Measurements from ENCODE around the gene C1orf174. TPM values are rescaled to one million over a fixed set of nuclear protein-coding genes. Genes with fewer than 3 reads are reported as not detected.
A peak's percentile ranks its signal among the peaks of the same experiment; 100 is the strongest.

C1orf174 gene
- total and polyA plus RNA-seq, 2 of the 13 experiments (the other 11 are each of a cell fraction or from before 2014, with no cell fraction given) = 21.6 to 31.4 TPM

- no peak for TF ChIP-seq ZNF407 (CRISPR knock-in tag; IDR thresholded peaks at IDR 0.05; ENCODE audit: not compliant biosample characterization)
These were observed 43.9 kb upstream of the C1orf174 start (continued) for GRCh38 chr1:3943806-3944577.

- Histone ChIP-seq H3K4me2 (ENCODE audit: low read depth, low read length) (peak overlapping the region; percentile 51), H3K4me1 (ENCODE audit: insufficient read depth, low read length) (peaks cover 29% of the 10 kb centered on the region), H3K36me3 (replicated peaks in 1 of 2; ENCODE audit: control insufficient read depth in 1 of 2, insufficient read depth in 2 of 2, low read length in 2 of 2) (no peaks in the 10 kb centered on the region), H3K79me2 (ENCODE audit: insufficient read depth, low read length) (no peaks in the 10 kb centered on the region), H2AFZ (ENCODE audit: low read length) (no peak overlapping the region), H3K9me3 (ENCODE audit: low read length) (no peaks in the 10 kb centered on the region), H4K20me1 (ENCODE audit: insufficient read depth, low read length) (peaks cover 2% of the 10 kb centered on the region; the same call in 1 of the 2 replicates), H3K27me3 (ENCODE audit: control insufficient read depth in 1 of 2, insufficient read depth in 2 of 2, low read length in 2 of 2) (peaks cover 12 to 71% of the 10 kb centered on the region in 2 experiments; a peak in 4 of 5 replicates), H3K9ac (ENCODE audit: insufficient read depth, low read depth, low read length) (no peak overlapping the region), H3K27ac (ENCODE audit: extremely low read length, insufficient read depth, low read length) (no peak overlapping the region), H3K4me3 (replicated peaks in 1 of 3; ENCODE audit: insufficient read depth in 1 of 3, low read depth in 2 of 3, low read length in 3 of 3) (peak overlapping the region in 1 of 3 experiments; percentile 38; a peak in 1 of 6 replicates)
- no peak for FAIRE-seq
- ChIA-PET POLR2A (interaction anchor here (0.7 to 1.0 kb wide), 2 partner anchors 40 to 324 kb away, joined by 3 to 4 read pairs; no protein-coding TSS in a partner anchor), CTCF (ENCODE audit: low intra/inter-chr PET ratio, low total read pairs) (no interaction called here)
- 26% methylated on average over 3 of the region's 11 CpGs for WGBS (ENCODE audit: low lambda C conversion rate)
- DNase-seq (ENCODE audit: low spot score) = no peak
- intact Hi-C loops (cut with micrococcal nuclease; ENCODE audit: unreplicated experiment) (no loop called here), in situ Hi-C loops (cut with HindIII; ENCODE audit: extremely low pct_ligation_motif_present, low pct_unique_long_range_greater_than_20kb) (no loop called here)
- ATAC-seq = peak; percentile 59
- no TSS peak for BruUV-seq (replicated peaks)
- no peak for TF ChIP-seq HOMEZ (CRISPR knock-in tag; IDR thresholded peaks at IDR 0.05; ENCODE audit: low read depth)
- TF ChIP-seq ZNF292 (CRISPR knock-in tag; IDR thresholded peaks at IDR 0.05; ENCODE audit: borderline replicate concordance, low read depth) = 0 out of 2 replicates have a peak, but pooled peaks have one; percentile 20
- peak; percentile 57; the same call in 1 of the 2 replicates for TF ChIP-seq HNRNPL (IDR thresholded peaks at IDR 0.05; ENCODE audit: low read depth, low read length)
- TF ChIP-seq MTA1 (CRISPR knock-in tag; IDR thresholded peaks at IDR 0.05; ENCODE audit: borderline replicate concordance) = 0 out of 2 replicates have a peak, but pooled peaks have one; percentile 41
- TF ChIP-seq HMGXB4 (CRISPR knock-in tag; IDR thresholded peaks at IDR 0.05; ENCODE audit: borderline replicate concordance in 1 of 2, low read depth in 1 of 2) = no peak
- no peak for TF ChIP-seq ZMYM4 (CRISPR knock-in tag; IDR thresholded peaks at IDR 0.05)
- 0 out of 2 replicates have a peak, but pooled peaks have one; percentile 0 for TF ChIP-seq FOXJ3 (CRISPR knock-in tag; IDR thresholded peaks at IDR 0.05; ENCODE audit: borderline replicate concordance)
These were observed 43.0 kb upstream of the C1orf174 start for GRCh38 chr1:3943123-3943431.
